ENCODE results near the gene MLH1. TPM values are rescaled to one million over a fixed set of nuclear protein-coding genes. Genes with fewer than 3 reads are reported as not detected.

The MLH1 gene

DNA sequence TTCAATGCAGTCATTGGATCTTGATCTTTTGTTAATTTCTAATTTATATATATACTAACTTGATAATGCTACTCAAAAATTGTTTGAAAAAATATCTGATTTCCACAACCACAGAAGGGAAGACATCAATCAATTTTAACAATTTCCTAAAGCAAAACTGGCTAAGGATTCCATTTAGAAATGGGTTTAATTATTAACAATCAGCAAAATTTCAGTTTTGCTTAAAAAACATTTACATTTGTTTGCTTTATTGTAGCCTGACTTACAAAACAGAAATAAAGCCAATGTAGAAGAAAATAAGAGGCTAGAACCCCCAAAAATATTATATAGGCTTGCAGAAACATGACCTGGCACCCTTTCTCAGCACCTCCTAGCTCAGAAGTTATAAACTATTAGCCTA, 106.2 kb downstream of the MLH1 start:
- Histone ChIP-seq H3K27me3 (ENCODE audit: control insufficient read depth in 1 of 2, insufficient read depth in 1 of 2, low read length in 2 of 2) (no peaks in the 10 kb centered on the region), H3K23ac (ENCODE audit: low read length in 2 of 2) (no peak overlapping the region), H2BK12ac (ENCODE audit: low read length in 2 of 2) (no peak overlapping the region), H3K14ac (ENCODE audit: low read length in 2 of 2) (no peak overlapping the region), H3K9ac (ENCODE audit: low read length) (no peak overlapping the region), H3K4me3 (ENCODE audit: insufficient read depth in 1 of 2, low read depth in 1 of 2, low read length in 2 of 2) (no peak overlapping the region), H3K79me1 (replicated peaks; ENCODE audit: low read length, poor library complexity, severe bottlenecking) (peaks cover 16% of the 10 kb centered on the region), H3K9me3 (ENCODE audit: control insufficient read depth, low read length) (no peaks in the 10 kb centered on the region), H2AFZ (ENCODE audit: low read depth, low read length) (no peak overlapping the region), H3K27ac (ENCODE audit: low read length, poor library complexity, severe bottlenecking) (no peak overlapping the region), H2BK120ac (ENCODE audit: low read depth, low read length) (no peak overlapping the region), H3K4me2 (ENCODE audit: low read length, poor library complexity, severe bottlenecking) (no peak overlapping the region), H2BK15ac (ENCODE audit: low read depth, poor library complexity, severe bottlenecking) (no peak overlapping the region), H4K91ac (ENCODE audit: low read length) (no peak overlapping the region), H3K36me3 (ENCODE audit: control insufficient read depth in 1 of 2, insufficient read depth in 2 of 2, low read depth in 1 of 2, low read length in 2 of 2) (peaks cover 0 to 18% of the 10 kb centered on the region in 2 experiments), H3K4me1 (ENCODE audit: control insufficient read depth, insufficient read depth, low read depth, low read length) (peaks cover 10% of the 10 kb centered on the region), H3K4ac (ENCODE audit: low read depth in 1 of 2, low read length in 2 of 2) (no peak overlapping the region), H2BK5ac (ENCODE audit: low read depth, low read length, poor library complexity, severe bottlenecking) (no peak overlapping the region), H2AK5ac (ENCODE audit: low read length, severe bottlenecking) (no peak overlapping the region), H4K8ac (ENCODE audit: low read length) (no peak overlapping the region), H3K18ac (ENCODE audit: low read depth in 1 of 2, low read length in 2 of 2) (no peak overlapping the region)
- DNase-seq: no peak

DNA sequence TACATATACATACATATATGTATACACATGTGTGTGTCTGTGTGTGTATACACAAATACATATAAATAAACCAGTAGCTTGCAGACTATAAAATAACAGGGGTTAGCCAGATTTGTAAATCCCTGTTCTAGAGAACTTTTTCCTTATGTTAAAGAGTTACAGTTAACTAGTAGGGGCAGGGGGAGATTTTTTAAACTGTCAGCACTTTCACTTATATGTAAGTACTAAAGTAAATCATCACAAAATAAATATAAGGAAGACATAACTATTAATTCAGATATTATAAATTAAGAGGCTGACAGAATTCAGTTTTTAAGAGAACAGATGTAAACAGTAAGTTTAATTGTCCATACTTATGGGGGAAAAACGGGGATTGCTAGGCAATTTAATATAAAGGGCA, 107.1 kb downstream of the MLH1 start:
- H3K27ac ChIP-seq (ENCODE audit: low read length, poor library complexity, severe bottlenecking): no peak overlapping the region
- no peak overlapping the region for H4K8ac ChIP-seq (ENCODE audit: low read length)
- H3K4me1 ChIP-seq (ENCODE audit: control insufficient read depth, insufficient read depth, low read depth, low read length): peaks cover 10% of the 10 kb centered on the region
- H3K4ac ChIP-seq (ENCODE audit: low read depth in 1 of 2, low read length in 2 of 2): no peak overlapping the region
- no peak overlapping the region for H2BK12ac ChIP-seq (ENCODE audit: low read length in 2 of 2)
- no peak overlapping the region for H3K18ac ChIP-seq (ENCODE audit: low read depth in 1 of 2, low read length in 2 of 2)
- no peak overlapping the region for H3K14ac ChIP-seq (ENCODE audit: low read length in 2 of 2)
- H3K9ac ChIP-seq (ENCODE audit: low read length): no peak overlapping the region
- no peak overlapping the region for H4K91ac ChIP-seq (ENCODE audit: low read length)
- H3K36me3 ChIP-seq (ENCODE audit: control insufficient read depth in 1 of 2, insufficient read depth in 2 of 2, low read depth in 1 of 2, low read length in 2 of 2): peaks cover 0 to 15% of the 10 kb centered on the region in 2 experiments
- H3K9me3 ChIP-seq (ENCODE audit: control insufficient read depth, low read length): no peaks in the 10 kb centered on the region
- peaks cover 12% of the 10 kb centered on the region for H3K79me1 ChIP-seq (replicated peaks; ENCODE audit: low read length, poor library complexity, severe bottlenecking)
- no peak overlapping the region for H2BK120ac ChIP-seq (ENCODE audit: low read depth, low read length)
- no peak overlapping the region for H3K4me3 ChIP-seq (ENCODE audit: insufficient read depth in 1 of 2, low read depth in 1 of 2, low read length in 2 of 2)
- DNase-seq: no peak
- no peaks in the 10 kb centered on the region for H3K27me3 ChIP-seq (ENCODE audit: control insufficient read depth in 1 of 2, insufficient read depth in 1 of 2, low read length in 2 of 2)
- H2AK5ac ChIP-seq (ENCODE audit: low read length, severe bottlenecking): no peak overlapping the region
- no peak overlapping the region for H2AFZ ChIP-seq (ENCODE audit: low read depth, low read length)
- H2BK15ac ChIP-seq (ENCODE audit: low read depth, poor library complexity, severe bottlenecking): no peak overlapping the region
- H2BK5ac ChIP-seq (ENCODE audit: low read depth, low read length, poor library complexity, severe bottlenecking): no peak overlapping the region
- H3K23ac ChIP-seq (ENCODE audit: low read length in 2 of 2): no peak overlapping the region
- H3K4me2 ChIP-seq (ENCODE audit: low read length, poor library complexity, severe bottlenecking): no peak overlapping the region
- 100% methylated on average over 1 of the region's 1 CpG for WGBS

Small RNA genes lying within 50 kb of the gene (small RNA-seq; reads per million reads assigned to genes)
- gene RF00019 (ENCODE audit: low read depth) (not detected), gene RNU6ATAC4P (ENCODE audit: low read depth) (not detected)

Data from mesenchymal stem cell (in vitro differentiated cells and primary cell).